GM08714 (cell line): ENCODE measurements around the gene RAD50.
A peak's percentile ranks its signal among the peaks of the same experiment; 100 is the strongest.

Experiments
- H3K4me3 ChIP-seq: fragments of 200-500 bp; sonication (Bioruptor generic); 2 replicates; pipeline ENCODE4 v1.5.1; 2014; ENCODE audit warnings: mild to moderate bottlenecking, low read length, inconsistent platforms
- ZNF274 ChIP-seq: IDR thresholded peaks from 2 replicates; pipeline ENCODE4 v1.6.1; 2012; ENCODE audit warnings: mild to moderate bottlenecking, low read depth, low read length

RAD50 gene

DNA sequence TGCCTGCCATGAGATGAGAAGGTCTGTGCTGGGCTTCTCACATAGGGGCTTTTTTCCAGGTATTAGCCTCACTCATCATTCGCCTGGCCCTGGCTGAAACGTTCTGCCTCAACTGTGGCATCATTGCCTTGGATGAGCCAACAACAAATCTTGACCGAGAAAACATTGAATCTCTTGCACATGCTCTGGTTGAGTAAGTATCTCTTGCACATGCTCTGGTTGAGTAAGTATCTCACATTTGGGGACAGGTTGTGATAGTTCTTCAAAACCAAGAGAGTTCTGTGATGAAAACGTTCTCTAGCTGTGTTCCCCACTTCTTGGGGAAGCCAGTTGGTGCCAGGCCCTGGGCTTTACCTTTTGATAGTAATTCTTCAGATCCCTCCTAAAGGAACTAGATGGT, 83.8 kb downstream of the RAD50 start:
- no peak overlapping the region; the same call in 1 of the 2 replicates for H3K4me3 ChIP-seq
- TF ChIP-seq ZNF274 = no peak

- H3K4me3 ChIP-seq = no peak overlapping the region
These were observed 84.5 kb downstream of the RAD50 start for GRCh38 chr5:132641241-132641723.

DNA sequence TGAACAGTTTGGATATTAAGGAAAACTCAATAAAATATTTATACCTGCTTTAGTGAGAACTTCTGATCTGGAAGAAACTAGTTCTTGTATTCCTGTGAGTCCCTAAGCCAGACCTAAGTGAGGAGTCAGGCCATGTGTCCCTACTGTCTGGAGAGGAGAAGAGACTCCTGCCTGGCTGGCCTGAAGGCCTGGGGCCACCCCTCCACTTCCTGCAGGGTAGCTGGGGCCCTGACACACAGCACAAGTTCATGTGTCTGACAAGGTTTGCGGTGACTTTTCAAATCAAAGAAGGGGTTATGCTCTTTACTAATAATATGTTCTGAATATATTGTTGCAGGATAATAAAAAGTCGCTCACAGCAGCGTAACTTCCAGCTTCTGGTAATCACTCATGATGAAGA, 85.1 kb downstream of the RAD50 start:
- no peak overlapping the region for H3K4me3 ChIP-seq
- no peak for TF ChIP-seq ZNF274

More at GRCh38 chr5:132641241-132641723, 84.5 kb downstream of the RAD50 start:
- no peak for TF ChIP-seq ZNF274

DNA sequence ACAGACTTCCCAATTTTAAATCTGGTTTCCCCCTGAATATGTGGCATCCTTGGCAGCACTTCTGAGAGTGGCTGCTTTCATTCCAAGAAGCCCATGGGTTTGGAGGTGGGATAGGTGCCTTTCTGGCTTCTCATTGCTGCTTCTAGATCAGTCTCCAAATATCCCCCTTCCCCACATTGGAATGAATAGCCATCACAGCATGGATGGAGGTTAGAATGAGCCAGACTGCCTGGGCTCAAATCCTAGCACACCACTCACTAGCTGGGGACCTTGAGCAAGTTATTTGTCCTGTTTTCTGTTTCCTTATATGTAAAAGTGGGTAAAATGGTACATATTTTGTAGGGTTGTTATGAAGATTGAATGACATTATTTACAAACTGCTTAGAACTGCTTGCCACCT, 87.4 kb downstream of the RAD50 start:
- H3K4me3 ChIP-seq = no peak overlapping the region

GRCh38 chr5:132646583-132647266, 89.9 kb downstream of the RAD50 start:
- H3K4me3 ChIP-seq = no peak overlapping the region
- TF ChIP-seq ZNF274 = no peak

More for the DNA sequence above, 87.4 kb downstream of the RAD50 start:
- TF ChIP-seq ZNF274 = no peak

DNA sequence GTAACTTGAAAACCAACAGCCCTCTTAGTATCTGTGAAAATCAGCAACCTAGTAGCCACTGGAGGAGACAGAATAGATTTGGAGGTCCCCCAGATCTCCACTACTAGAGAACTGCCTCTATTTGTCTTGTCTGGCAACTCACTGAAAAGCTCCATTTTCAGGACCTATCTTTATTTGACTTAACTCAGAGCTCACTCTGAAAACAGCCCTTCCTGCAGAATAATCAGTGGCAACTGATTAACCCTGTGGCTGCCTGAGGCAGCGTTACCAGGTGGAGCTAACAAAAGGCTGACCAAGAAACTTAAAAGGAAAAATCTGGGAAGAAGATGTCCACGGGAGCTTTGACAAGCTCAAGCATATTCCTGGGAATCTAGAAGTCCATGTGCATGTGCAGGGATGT, 90.7 kb downstream of the RAD50 start:
- no peak for TF ChIP-seq ZNF274
- no peak overlapping the region for H3K4me3 ChIP-seq

GRCh38 chr5:132648355-132648754, 91.6 kb downstream of the RAD50 start:
- TF ChIP-seq ZNF274 = no peak
- no peak overlapping the region for H3K4me3 ChIP-seq

DNA sequence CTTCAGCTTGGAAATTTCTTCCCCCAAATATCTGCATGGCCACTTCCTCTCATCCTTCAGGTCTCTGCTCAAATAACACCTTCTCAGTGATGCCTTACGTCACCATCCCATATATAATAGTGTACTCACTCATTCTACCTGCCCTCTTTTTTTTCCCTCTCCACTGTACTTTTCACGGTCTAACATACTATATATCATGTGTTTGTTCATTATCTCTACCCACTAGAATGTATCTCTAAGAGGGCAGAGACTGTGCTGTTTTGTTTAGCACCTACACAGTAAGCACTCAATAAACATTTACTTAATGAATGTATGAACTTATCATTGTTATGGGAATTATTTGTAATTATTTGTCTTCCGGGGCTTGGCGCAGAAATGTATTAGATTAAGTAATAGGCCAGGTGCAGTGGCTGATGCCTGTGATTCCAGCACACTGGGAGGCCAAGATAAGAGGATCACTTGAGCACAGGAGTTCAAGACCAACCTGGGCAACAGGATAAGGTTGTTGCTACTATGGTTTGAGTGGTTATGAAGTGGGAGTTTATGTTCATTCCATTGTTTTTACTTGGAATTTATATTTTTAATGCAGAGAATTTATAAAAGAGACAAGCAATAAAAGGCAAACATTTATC, 95.2 kb downstream of the RAD50 start:
- TF ChIP-seq ZNF274 = no peak
- no peak overlapping the region for H3K4me3 ChIP-seq

GRCh38 chr5:132653716-132654115, 96.9 kb downstream of the RAD50 start:
- no peak overlapping the region for H3K4me3 ChIP-seq
- TF ChIP-seq ZNF274 = no peak

DNA sequence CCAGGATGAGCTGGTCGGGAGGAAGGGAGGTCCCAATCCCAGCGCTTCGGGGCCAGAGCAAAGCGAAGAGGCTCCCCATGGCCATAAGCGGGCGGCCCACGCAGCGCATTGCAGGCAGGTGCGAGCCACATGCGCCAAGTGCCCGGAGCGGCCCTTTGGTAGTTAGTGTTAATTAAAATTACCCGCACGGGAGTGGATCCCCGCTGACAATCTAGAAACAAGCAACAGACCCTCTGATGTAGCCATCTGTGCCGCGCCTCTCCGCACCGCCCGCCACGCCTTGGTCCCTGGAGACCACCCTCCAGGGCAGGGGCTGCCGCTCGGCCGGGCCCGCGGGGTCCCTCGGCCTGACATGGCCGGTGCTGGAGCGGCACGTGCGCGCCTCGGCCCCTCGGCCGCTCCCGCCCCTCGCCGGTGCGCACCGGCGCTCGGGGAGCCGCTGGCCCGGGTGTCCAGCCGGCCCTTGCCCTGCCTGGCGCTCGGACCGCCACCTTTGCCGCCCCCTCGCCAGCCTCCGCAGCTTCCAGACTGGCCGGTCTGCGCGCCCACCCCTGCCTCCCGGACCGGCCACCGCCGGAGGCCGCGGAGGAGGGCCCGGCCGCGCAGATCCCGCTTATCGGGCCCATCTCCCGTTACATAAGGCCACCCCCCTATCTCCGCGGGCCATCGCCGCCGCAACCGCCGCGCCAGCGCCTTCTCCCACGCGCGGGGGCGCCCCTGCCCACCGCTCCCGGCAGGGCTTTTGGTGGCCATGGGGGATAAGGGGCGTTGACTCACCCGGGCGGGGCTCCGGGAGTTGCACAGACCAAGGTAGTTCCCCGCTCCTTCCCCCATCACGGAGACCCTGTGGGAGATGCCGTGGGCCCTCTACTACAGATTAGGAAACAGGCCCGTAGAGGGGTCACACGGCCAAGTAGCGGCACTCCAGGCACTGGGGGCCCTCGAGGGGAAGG, 99.3 kb downstream of the RAD50 start:
- TF ChIP-seq ZNF274 = no peak
- peak overlapping the region; percentile 15; the same call in 1 of the 2 replicates for H3K4me3 ChIP-seq

- TF ChIP-seq ZNF274 = no peak
- no peak overlapping the region for H3K4me3 ChIP-seq
These were observed 100.1 kb downstream of the RAD50 start for GRCh38 chr5:132656774-132657355.

DNA sequence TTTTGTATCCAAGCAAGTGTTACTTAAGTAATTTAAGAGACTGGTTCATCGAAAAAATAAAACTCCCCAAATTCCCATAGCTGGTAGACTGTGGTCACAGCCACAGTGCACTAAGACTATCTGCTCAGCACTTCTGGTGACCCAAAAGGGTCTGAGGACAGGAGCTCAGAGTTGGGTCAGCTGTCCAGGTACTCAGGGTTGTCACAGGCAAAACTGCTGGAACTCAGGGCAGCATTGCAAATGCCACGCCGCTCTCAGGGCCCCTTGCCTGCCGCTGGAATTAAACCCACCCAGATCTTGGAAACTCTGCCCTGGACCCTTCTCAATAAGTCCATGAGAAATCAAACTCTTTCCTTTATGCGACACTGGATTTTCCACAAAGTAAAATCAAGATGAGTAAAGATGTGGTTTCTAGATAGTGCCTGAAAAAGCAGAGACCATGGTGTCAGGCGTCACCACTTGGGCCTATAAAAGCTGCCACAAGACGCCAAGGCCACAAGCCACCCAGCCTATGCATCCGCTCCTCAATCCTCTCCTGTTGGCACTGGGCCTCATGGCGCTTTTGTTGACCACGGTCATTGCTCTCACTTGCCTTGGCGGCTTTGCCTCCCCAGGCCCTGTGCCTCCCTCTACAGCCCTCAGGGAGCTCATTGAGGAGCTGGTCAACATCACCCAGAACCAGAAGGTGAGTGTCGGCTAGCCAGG, 101.1 kb downstream of the RAD50 start, which contains the start of gene IL13:
IL13 (plus strand) TSS at position 498 of the 705 bp plus-strand sequence; CDS start at position 512, 14 bp downstream.
- no peak for TF ChIP-seq ZNF274

More for the DNA sequence above, 101.1 kb downstream of the RAD50 start, which contains the start of gene IL13:
- H3K4me3 ChIP-seq = no peak within 1 kb of the TSS
